ENCODE measurements around the gene HERC5. TPM values are rescaled to one million over a fixed set of nuclear protein-coding genes. Genes with fewer than 3 reads are reported as not detected.

The HERC5 gene
- total RNA-seq, 1 experiment from 2014 or later, result 7.2 TPM

DNA sequence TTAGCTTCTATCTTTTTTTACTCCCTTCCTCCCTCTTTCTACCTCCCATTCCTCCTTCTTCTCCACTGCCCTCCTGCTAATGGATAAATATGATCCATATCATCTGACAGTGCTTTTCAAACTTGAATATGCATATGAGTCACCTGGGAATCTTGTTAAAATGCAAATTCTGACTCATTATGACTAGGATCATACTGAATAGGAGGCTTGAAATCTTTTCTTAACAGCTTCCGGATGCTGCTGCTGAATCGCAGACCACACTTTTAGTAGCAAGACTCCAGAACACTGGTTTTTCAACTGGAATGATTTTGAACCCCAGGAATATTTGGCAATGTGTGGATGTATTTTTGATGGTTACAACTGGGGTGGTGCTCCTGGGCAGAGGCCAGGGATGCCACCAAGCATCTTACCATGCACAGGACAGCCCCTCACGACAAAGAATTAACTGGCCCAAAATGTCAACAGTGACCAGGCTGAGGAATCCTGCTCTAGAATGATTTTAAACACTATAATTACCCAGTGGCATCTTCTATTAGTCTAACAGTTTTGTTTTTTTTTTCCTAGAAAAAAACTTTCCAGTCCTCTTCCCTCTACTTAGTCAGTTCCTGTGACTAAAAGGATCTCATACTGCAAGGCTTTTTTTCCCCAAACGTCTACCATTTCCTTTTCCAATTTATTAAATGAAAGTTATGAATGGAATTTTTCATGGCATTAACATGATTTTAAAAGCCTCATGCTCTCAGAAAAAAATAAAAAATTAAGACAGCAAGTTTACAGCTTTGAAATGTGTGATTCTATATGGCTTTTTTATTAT, 77.2 kb downstream of the HERC5 start:
- Histone ChIP-seq H4K20me1 (ENCODE audit: insufficient read depth) (no peaks in the 10 kb centered on the region), H3K4me1 (ENCODE audit: control insufficient read depth in 1 of 2, insufficient read depth in 2 of 2, low read length in 2 of 2) (no peaks in the 10 kb centered on the region), H3K27me3 (ENCODE audit: insufficient read depth, low read length) (no peaks in the 10 kb centered on the region), H3K27ac (ENCODE audit: low read depth, low read length) (no peak overlapping the region), H3K9ac (ENCODE audit: low read length) (no peak overlapping the region), H3K4me3 (replicated peaks in 1 of 2; ENCODE audit: low read depth in 1 of 2, low read length in 2 of 2) (no peak overlapping the region), H3K79me2 (ENCODE audit: insufficient read depth, low read length) (no peaks in the 10 kb centered on the region), H3K9me3 (ENCODE audit: control insufficient read depth in 1 of 2, insufficient read depth in 1 of 2, low read depth in 1 of 2, low read length in 2 of 2) (no peaks in the 10 kb centered on the region), H3K4me2 (ENCODE audit: low read length) (no peak overlapping the region), H3K36me3 (ENCODE audit: control insufficient read depth in 1 of 2, insufficient read depth in 2 of 2, low read length in 2 of 2) (no peaks in the 10 kb centered on the region), H2AFZ (ENCODE audit: low read depth, low read length, poor library complexity, severe bottlenecking) (no peak overlapping the region), H3K9me2 (ENCODE audit: insufficient read depth) (no peaks in the 10 kb centered on the region)
- intact Hi-C loops (cut with micrococcal nuclease), result loop anchor here (1.0 kb wide), 1 partner anchor 256 kb away; no protein-coding TSS in a partner anchor
- RAD21 ChIA-PET (ENCODE audit: low non-redundant PET in 1 of 2, low total read pairs in 2 of 2, uncharacterized antibody in 2 of 2, unreplicated experiment in 2 of 2), result no interaction called here
- CTCF ChIA-PET, result interaction anchor here (1.2 kb wide), 1 partner anchor 125 kb away, joined by 4 read pairs; no protein-coding TSS in a partner anchor
- no peak for ATAC-seq
- no TSS peak for BruUV-seq (replicated peaks)
- DNase-seq (ENCODE audit: low read depth, low spot score), result no peak
- TF ChIP-seq EZH2 (IDR thresholded peaks at IDR 0.05) (no peak), JUND (IDR thresholded peaks at IDR 0.05) (no peak), EZH2phosphoT487 (IDR thresholded peaks at IDR 0.05; ENCODE audit: borderline replicate concordance) (no peak), FOSL1 (IDR thresholded peaks at IDR 0.05; ENCODE audit: low read depth) (no peak), POLR2A (IDR thresholded peaks at IDR 0.05; ENCODE audit: borderline replicate concordance, extremely low read depth, insufficient read depth, insufficient read length) (no peak), ZNF274 (IDR thresholded peaks at IDR 0.05; ENCODE audit: low read depth, low read length) (no peak), TCF7L2 (IDR thresholded peaks at IDR 0.05; ENCODE audit: borderline replicate concordance, extremely low read depth, insufficient read depth, insufficient read length) (no peak), POLR2AphosphoS5 (IDR thresholded peaks at IDR 0.05; ENCODE audit: low read depth, low read length) (no peak), SP1 (IDR thresholded peaks at IDR 0.05; ENCODE audit: low read depth) (no peak), ZFX (IDR thresholded peaks at IDR 0.05) (no peak), EGR1 (IDR thresholded peaks at IDR 0.05; ENCODE audit: low read depth) (no peak), RAD21 (IDR thresholded peaks at IDR 0.05; ENCODE audit: low read depth) (no peak), CBX3 (IDR thresholded peaks at IDR 0.05; ENCODE audit: low read depth) (no peak), SIN3A (IDR thresholded peaks at IDR 0.05; ENCODE audit: low read depth) (no peak), ELF1 (IDR thresholded peaks at IDR 0.05; ENCODE audit: borderline replicate concordance, low read depth) (no peak)
- TF ChIP-seq, protein P1, sequence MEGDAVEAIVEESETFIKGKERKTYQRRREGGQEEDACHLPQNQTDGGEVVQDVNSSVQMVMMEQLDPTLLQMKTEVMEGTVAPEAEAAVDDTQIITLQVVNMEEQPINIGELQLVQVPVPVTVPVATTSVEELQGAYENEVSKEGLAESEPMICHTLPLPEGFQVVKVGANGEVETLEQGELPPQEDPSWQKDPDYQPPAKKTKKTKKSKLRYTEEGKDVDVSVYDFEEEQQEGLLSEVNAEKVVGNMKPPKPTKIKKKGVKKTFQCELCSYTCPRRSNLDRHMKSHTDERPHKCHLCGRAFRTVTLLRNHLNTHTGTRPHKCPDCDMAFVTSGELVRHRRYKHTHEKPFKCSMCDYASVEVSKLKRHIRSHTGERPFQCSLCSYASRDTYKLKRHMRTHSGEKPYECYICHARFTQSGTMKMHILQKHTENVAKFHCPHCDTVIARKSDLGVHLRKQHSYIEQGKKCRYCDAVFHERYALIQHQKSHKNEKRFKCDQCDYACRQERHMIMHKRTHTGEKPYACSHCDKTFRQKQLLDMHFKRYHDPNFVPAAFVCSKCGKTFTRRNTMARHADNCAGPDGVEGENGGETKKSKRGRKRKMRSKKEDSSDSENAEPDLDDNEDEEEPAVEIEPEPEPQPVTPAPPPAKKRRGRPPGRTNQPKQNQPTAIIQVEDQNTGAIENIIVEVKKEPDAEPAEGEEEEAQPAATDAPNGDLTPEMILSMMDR (IDR thresholded peaks at IDR 0.05 in 2 of 3, conservative IDR thresholded peaks at IDR 0.05 in 1 of 3; ENCODE audit: borderline replicate concordance in 1 of 3, insufficient read depth in 1 of 3, low read depth in 2 of 3, low read length in 2 of 3), result no peak
- TF ChIP-seq, protein P2, sequence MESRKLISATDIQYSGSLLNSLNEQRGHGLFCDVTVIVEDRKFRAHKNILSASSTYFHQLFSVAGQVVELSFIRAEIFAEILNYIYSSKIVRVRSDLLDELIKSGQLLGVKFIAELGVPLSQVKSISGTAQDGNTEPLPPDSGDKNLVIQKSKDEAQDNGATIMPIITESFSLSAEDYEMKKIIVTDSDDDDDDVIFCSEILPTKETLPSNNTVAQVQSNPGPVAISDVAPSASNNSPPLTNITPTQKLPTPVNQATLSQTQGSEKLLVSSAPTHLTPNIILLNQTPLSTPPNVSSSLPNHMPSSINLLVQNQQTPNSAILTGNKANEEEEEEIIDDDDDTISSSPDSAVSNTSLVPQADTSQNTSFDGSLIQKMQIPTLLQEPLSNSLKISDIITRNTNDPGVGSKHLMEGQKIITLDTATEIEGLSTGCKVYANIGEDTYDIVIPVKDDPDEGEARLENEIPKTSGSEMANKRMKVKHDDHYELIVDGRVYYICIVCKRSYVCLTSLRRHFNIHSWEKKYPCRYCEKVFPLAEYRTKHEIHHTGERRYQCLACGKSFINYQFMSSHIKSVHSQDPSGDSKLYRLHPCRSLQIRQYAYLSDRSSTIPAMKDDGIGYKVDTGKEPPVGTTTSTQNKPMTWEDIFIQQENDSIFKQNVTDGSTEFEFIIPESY (IDR thresholded peaks at IDR 0.05; ENCODE audit: extremely low read depth, insufficient replicate concordance, low read length), result no peak
- TF ChIP-seq, protein P3, sequence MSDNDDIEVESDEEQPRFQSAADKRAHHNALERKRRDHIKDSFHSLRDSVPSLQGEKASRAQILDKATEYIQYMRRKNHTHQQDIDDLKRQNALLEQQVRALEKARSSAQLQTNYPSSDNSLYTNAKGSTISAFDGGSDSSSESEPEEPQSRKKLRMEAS (IDR thresholded peaks at IDR 0.05), result no peak
- TF ChIP-seq, protein P4, sequence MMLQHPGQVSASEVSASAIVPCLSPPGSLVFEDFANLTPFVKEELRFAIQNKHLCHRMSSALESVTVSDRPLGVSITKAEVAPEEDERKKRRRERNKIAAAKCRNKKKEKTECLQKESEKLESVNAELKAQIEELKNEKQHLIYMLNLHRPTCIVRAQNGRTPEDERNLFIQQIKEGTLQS (IDR thresholded peaks at IDR 0.05), result no peak
- POLR2A ChIA-PET, result no interaction called here
